Measurements from ENCODE around the gene MAN2A1. TPM values are rescaled to one million over a fixed set of nuclear protein-coding genes. Genes with fewer than 3 reads are reported as not detected.

The MAN2A1 gene
- 85.7 and 114 TPM in 2 replicates for total RNA-seq

GRCh38 chr5:109689740-109690241, at the start of gene MAN2A1:
MAN2A1 (plus strand) TSS chr5:109689927; CDS start chr5:109690418, 491 bp downstream.
- DNase-seq (ENCODE audit: low read depth, low spot score): no peak

DNA sequence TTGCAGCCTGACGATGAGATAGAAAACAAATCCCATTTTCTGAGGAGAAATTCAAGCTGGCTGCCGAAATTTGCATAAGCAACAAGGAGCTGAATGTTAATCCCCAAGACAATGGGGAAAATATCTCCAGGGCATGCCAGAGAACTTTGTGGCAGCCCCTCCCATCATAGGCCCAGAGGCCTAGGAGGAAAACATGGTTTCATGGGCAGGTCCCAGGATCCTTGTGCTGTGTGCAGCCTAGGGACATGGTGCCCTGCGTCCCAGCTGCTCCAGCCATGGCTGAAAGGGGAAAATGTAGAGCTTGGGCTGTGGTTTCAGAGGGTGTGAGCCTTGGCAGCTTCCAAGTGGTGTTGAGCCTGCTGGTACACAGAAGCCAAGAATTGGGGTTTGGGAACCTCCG, 48.8 kb upstream of the MAN2A1 start:
- no peak for DNase-seq (ENCODE audit: low read depth, low spot score)

- no peak for DNase-seq (ENCODE audit: low read depth, low spot score)
Measured at GRCh38 chr5:109643791-109644350, 45.9 kb upstream of the MAN2A1 start.

- DNase-seq (ENCODE audit: low read depth, low spot score): no peak
Measured at GRCh38 chr5:109644829-109645228, 44.9 kb upstream of the MAN2A1 start.

GRCh38 chr5:109645707-109646192, 44.0 kb upstream of the MAN2A1 start:
- no peak for DNase-seq (ENCODE audit: low read depth, low spot score)

DNA sequence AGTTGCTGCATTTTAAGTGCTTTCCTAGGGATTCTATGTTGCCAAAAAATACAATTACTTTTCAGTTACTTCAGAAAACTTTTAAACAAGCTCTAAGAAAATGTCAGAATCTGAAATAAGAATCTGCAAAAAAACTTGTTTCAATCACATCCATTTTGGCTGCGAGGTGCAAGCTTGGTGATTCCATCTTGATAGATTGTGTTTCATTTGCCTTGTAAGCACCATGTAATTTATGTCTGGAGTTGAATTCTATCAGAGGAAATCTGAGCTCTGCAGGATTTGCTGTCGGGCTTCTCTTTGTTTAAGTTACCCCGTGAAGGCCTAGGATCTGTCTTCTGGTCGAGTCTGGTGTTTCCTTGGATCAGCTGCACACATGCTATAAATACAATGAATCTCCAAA, 40.4 kb upstream of the MAN2A1 start:
- no peak for DNase-seq (ENCODE audit: low read depth, low spot score)

DNA sequence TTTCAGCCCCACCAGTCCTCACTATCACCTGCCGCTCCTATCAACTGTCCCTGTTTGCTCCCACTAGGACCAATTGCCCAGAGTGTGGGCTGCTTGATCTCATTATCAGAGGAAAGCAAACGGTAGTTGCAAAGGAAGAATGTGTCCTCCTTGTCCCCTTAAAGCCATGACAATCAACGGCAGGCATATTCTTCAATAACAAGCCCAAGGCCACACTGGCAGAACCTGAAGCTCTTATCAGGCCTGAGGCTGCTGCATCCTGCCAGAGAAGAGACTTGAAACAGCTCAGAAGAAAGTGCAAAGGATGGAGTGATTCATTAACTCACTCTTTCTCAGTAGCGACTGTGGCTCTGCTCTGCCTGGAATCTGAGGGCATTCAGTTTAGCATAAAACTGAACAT, 39.2 kb upstream of the MAN2A1 start:
- no peak for DNase-seq (ENCODE audit: low read depth, low spot score)

DNA sequence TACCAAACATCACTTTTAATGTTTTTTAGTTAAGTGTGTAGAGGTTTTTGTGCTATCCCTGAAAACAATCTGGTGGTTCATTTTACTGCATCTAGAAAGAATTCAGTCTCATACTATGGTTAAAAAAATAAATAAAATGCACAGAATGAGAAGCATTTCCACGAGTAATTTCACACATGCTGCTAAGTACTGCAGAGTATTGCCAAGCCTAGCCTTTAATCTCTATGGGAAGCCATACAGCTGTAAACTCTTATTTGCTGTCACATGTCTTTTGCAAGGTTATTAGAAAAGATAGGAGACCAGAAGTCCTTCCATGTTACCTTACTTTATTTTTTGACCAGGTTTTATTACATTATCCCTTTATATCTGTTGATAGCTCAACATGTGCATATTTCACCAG, 37.6 kb upstream of the MAN2A1 start:
- no peak for DNase-seq (ENCODE audit: low read depth, low spot score)

GRCh38 chr5:109653042-109653441, 36.7 kb upstream of the MAN2A1 start:
- no peak for DNase-seq (ENCODE audit: low read depth, low spot score)

DNA sequence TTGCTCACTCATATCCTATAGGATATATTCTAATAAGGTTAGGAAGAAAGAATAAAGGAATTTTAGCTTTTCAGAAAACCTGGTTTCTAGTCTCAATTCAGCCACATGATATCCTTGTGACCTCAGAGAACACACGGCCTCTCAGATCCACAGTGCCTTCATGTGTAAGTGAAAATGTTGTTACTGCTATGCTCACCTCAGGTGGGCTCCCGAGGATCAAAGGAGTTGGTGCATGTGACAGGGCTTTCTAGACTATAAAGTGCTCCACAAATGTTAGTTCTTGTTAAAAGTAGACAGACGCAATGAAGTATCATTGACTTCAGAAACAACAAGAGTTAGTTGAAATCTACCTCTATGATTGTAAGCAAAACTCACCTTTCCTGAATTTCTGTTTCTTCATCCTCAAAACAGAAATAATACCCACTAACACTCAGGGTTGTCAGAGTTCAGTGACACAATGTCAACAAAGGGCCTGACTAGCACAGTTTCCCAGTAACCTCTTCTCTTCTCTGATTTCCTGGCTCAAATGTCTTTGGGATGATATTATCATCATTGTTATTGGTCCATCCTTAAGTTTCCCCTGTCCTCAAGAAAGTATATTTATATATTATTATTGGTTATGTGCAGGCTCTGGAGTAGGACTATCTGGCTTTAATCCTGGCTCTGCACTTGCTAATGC, 36.0 kb upstream of the MAN2A1 start:
- no peak for DNase-seq (ENCODE audit: low read depth, low spot score)

GRCh38 chr5:109654455-109654854, 35.3 kb upstream of the MAN2A1 start:
- DNase-seq (ENCODE audit: low read depth, low spot score): no peak

- no peak for DNase-seq (ENCODE audit: low read depth, low spot score)
Measured at GRCh38 chr5:109655841-109656240, 33.9 kb upstream of the MAN2A1 start.

GRCh38 chr5:109656829-109657228, 32.9 kb upstream of the MAN2A1 start:
- DNase-seq (ENCODE audit: low read depth, low spot score): peak; percentile 24

DNA sequence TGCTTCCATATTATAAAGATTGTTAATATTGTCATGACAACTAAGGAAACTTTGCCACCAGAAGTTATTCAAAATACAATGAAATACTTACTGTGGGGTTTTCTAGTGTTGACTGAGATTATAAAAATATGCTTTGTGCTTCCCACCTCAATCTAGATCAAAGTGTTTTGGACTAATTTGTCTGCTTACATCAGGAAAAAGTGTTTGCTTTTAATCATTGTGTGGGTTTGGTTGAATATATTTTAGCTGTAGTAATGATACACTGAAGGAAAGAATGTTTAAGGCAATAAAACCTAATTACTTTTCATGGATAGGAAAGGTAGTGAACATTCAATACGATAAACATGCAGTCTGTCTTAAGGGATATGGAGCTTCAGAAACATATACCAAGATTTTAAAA, 29.8 kb upstream of the MAN2A1 start:
- DNase-seq (ENCODE audit: low read depth, low spot score): no peak

GRCh38 chr5:109660301-109660700, 29.4 kb upstream of the MAN2A1 start:
- DNase-seq (ENCODE audit: low read depth, low spot score): no peak

- peak; percentile 36 for DNase-seq (ENCODE audit: low read depth, low spot score)
Measured at GRCh38 chr5:109668237-109668636, 21.5 kb upstream of the MAN2A1 start.

DNA sequence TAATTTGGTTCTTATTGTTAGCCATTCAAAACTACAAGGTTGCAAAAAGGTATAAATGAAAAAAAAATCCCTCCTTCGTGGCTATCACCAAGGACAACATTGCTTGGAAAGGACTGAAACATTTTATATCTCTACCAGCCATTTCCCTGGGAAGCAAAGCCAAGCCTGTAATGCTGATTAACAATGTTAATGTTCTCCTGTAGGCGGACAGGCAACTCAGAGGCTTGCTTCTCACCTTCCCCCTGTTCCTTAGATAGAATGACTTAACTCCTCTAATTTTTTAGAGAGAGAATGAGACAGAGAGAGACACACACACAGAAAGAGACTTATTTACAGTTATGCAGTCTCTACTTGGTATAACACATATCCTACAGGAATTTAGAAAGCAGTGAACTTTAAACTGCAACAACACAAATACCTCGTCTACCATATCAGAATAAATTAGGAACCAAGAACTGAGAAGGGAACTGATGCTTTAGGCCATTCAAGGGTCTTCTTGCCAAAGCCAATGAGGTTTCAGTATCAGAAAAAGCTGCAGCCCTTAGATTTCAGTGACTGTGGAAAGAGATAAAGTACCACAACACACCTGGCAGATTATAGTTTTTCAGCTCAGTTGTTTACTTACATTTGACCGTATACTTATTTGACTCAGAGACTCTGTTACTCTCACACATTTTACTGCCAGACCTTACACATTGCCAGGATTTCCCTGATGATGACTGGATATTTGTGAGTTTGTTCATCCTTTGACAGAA, 20.9 kb upstream of the MAN2A1 start:
- no peak for DNase-seq (ENCODE audit: low read depth, low spot score)

DNA sequence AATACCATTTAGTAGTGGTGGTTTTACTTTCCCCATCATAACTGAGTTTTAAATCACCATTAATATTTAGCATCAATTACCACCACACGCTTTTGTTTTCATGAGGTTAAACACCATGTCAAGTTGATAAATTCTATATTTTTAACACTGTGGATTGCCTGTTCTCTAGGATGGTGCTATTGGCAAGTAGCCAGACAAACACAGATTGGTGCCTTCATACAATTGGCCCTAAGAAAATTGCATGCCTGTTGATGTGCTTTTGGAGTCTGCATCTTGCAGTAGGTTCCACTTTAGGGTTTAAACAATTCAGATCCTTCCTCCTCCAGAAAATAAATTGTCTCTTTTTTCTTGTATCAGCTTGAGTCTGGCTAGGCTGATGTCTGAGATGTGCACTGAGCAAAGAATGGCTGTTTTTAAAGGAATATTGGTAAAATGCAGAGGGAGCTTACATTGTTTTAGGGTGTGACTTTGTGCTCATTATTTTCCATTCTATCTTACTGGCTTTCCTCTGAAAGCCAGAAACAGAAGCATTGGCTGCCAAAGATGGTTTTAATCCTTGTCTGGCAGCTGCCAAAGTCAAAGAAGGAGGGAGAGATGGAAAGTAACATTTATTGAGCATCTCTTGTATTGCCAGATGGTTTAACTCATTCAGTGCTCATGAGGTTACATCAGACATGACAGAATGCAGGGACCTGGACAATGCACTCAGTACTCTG, 19.6 kb upstream of the MAN2A1 start:
- DNase-seq (ENCODE audit: low read depth, low spot score): no peak

- no peak for DNase-seq (ENCODE audit: low read depth, low spot score)
Measured at GRCh38 chr5:109671136-109671535, 18.6 kb upstream of the MAN2A1 start.

DNA sequence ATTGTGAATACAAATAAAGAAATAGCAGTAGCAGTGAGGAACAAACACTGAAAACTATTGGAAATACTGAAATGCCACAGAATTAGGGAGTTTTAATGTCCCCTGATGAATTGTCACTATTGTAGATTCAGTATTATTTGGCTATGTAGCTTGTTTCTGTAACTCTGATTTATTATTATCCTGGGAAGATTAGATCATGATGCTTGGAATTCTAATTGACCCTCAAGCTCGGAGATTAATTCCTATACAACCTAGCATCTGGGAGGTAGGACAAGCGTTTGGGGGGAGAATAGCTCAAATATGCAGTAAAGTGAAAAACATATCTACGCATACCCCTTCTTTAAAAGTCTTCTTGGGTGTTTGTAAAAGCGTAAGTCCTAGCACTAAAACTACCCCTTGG, 15.1 kb upstream of the MAN2A1 start:
- DNase-seq (ENCODE audit: low read depth, low spot score): no peak

DNA sequence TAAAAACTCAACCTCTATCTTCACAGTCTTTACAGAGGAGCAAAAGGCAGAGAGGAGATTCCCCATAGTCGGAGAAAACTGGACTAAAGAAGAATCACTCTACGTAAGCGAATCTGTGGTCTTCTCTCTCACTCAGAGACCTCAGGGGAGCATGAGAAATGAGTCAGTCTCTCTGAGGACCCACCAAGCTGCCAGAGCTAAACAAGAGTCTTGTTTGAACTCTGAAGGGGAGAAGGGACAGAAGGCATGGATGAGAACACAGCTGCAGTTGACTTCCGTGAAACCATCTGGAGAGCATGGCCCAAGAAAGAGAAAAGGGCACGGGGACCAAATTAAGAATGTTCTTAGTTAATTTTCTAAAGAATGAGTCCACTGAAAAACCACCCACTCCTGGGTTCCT, 12.8 kb upstream of the MAN2A1 start:
- DNase-seq (ENCODE audit: low read depth, low spot score): no peak

GRCh38 chr5:109678447-109678846, 11.3 kb upstream of the MAN2A1 start:
- DNase-seq (ENCODE audit: low read depth, low spot score): no peak

Measured in pulmonary artery endothelial cell (primary cell).